ENCODE results near the gene MRFAP1.
"Not testable (repeated sequence)": the region's sequence is repeated elsewhere in the genome, so short reads cannot be mapped to it uniquely, and the experiment has no call there.

Gene MRFAP1

GRCh38 chr4:6643141-6643847 is 2.8 kb downstream of the MRFAP1 start:
- H3K9ac ChIP-seq (ENCODE audit: low read length) = no peak overlapping the region
- H3K4me1 ChIP-seq (ENCODE audit: control insufficient read depth, low read depth, low read length) = peaks cover 8% of the 10 kb centered on the region
- H3K36me3 ChIP-seq (ENCODE audit: control insufficient read depth, low read depth, low read length) = peaks cover 16% of the 10 kb centered on the region
- H3K27me3 ChIP-seq (ENCODE audit: control insufficient read depth, insufficient read depth, low read length) = no peaks in the 10 kb centered on the region
- H3K9me3 ChIP-seq (ENCODE audit: control insufficient read depth, low read depth, low read length) = no peaks in the 10 kb centered on the region
- H3K4me3 ChIP-seq (ENCODE audit: low read length) = no peak overlapping the region
- H3K27ac ChIP-seq (ENCODE audit: low read length) = no peak overlapping the region

- Histone ChIP-seq H3K9ac (ENCODE audit: low read length) (no peak overlapping the region), H3K27me3 (ENCODE audit: control insufficient read depth, insufficient read depth, low read length) (no peaks in the 10 kb centered on the region), H3K4me3 (ENCODE audit: low read length) (no peak overlapping the region), H3K27ac (ENCODE audit: low read length) (no peak overlapping the region), H3K9me3 (ENCODE audit: control insufficient read depth, low read depth, low read length) (no peaks in the 10 kb centered on the region), H3K4me1 (ENCODE audit: control insufficient read depth, low read depth, low read length) (peaks cover 8% of the 10 kb centered on the region), H3K36me3 (ENCODE audit: control insufficient read depth, low read depth, low read length) (peaks cover 16% of the 10 kb centered on the region)
Measured at GRCh38 chr4:6644792-6645530, 4.5 kb downstream of the MRFAP1 start.

- no peak overlapping the region for H3K4me3 ChIP-seq (ENCODE audit: low read length)
- no peaks in the 10 kb centered on the region for H3K27me3 ChIP-seq (ENCODE audit: control insufficient read depth, insufficient read depth, low read length)
- H3K9ac ChIP-seq (ENCODE audit: low read length) = no peak overlapping the region
- peaks cover 2% of the 10 kb centered on the region for H3K4me1 ChIP-seq (ENCODE audit: control insufficient read depth, low read depth, low read length)
- no peak overlapping the region for H3K27ac ChIP-seq (ENCODE audit: low read length)
- no peaks in the 10 kb centered on the region for H3K9me3 ChIP-seq (ENCODE audit: control insufficient read depth, low read depth, low read length)
- H3K36me3 ChIP-seq (ENCODE audit: control insufficient read depth, low read depth, low read length) = peaks cover 11% of the 10 kb centered on the region
Measured at GRCh38 chr4:6647169-6647568, 6.7 kb downstream of the MRFAP1 start.

GRCh38 chr4:6647582-6648230 is 7.2 kb downstream of the MRFAP1 start:
- no peak overlapping the region for H3K4me3 ChIP-seq (ENCODE audit: low read length)
- H3K27me3 ChIP-seq (ENCODE audit: control insufficient read depth, insufficient read depth, low read length) = no peaks in the 10 kb centered on the region
- H3K9ac ChIP-seq (ENCODE audit: low read length) = no peak overlapping the region
- no peak overlapping the region for H3K27ac ChIP-seq (ENCODE audit: low read length)
- H3K36me3 ChIP-seq (ENCODE audit: control insufficient read depth, low read depth, low read length) = peaks cover 5% of the 10 kb centered on the region
- H3K4me1 ChIP-seq (ENCODE audit: control insufficient read depth, low read depth, low read length) = no peaks in the 10 kb centered on the region
- H3K9me3 ChIP-seq (ENCODE audit: control insufficient read depth, low read depth, low read length) = no peaks in the 10 kb centered on the region

- no peaks in the 10 kb centered on the region for H3K36me3 ChIP-seq (ENCODE audit: control insufficient read depth, low read depth, low read length)
- H3K4me1 ChIP-seq (ENCODE audit: control insufficient read depth, low read depth, low read length) = no peaks in the 10 kb centered on the region
- no peaks in the 10 kb centered on the region for H3K27me3 ChIP-seq (ENCODE audit: control insufficient read depth, insufficient read depth, low read length)
- no peak overlapping the region for H3K4me3 ChIP-seq (ENCODE audit: low read length)
- no peaks in the 10 kb centered on the region for H3K9me3 ChIP-seq (ENCODE audit: control insufficient read depth, low read depth, low read length)
- H3K27ac ChIP-seq (ENCODE audit: low read length) = no peak overlapping the region
- no peak overlapping the region for H3K9ac ChIP-seq (ENCODE audit: low read length)
Measured at GRCh38 chr4:6649216-6649615, 8.7 kb downstream of the MRFAP1 start.

GRCh38 chr4:6654211-6654610 is 13.7 kb downstream of the MRFAP1 start:
- not testable (repeated sequence) for H3K4me1 ChIP-seq (ENCODE audit: control insufficient read depth, low read depth, low read length); H3K36me3 ChIP-seq (ENCODE audit: control insufficient read depth, low read depth, low read length); H3K9ac ChIP-seq (ENCODE audit: low read length); H3K27me3 ChIP-seq (ENCODE audit: control insufficient read depth, insufficient read depth, low read length); H3K4me3 ChIP-seq (ENCODE audit: low read length); H3K27ac ChIP-seq (ENCODE audit: low read length); H3K9me3 ChIP-seq (ENCODE audit: control insufficient read depth, low read depth, low read length)

- not testable (repeated sequence) for H3K4me1 ChIP-seq (ENCODE audit: control insufficient read depth, low read depth, low read length); H3K4me3 ChIP-seq (ENCODE audit: low read length); H3K27me3 ChIP-seq (ENCODE audit: control insufficient read depth, insufficient read depth, low read length); H3K27ac ChIP-seq (ENCODE audit: low read length); H3K36me3 ChIP-seq (ENCODE audit: control insufficient read depth, low read depth, low read length); H3K9ac ChIP-seq (ENCODE audit: low read length); H3K9me3 ChIP-seq (ENCODE audit: control insufficient read depth, low read depth, low read length)
Measured at GRCh38 chr4:6655291-6655690, 14.8 kb downstream of the MRFAP1 start.

GRCh38 chr4:6655924-6656323 is 15.4 kb downstream of the MRFAP1 start:
- H3K36me3 ChIP-seq (ENCODE audit: control insufficient read depth, low read depth, low read length) = no peaks in the 10 kb centered on the region
- H3K4me3 ChIP-seq (ENCODE audit: low read length) = no peak overlapping the region
- H3K9me3 ChIP-seq (ENCODE audit: control insufficient read depth, low read depth, low read length) = no peaks in the 10 kb centered on the region
- no peak overlapping the region for H3K27ac ChIP-seq (ENCODE audit: low read length)
- no peaks in the 10 kb centered on the region for H3K27me3 ChIP-seq (ENCODE audit: control insufficient read depth, insufficient read depth, low read length)
- H3K4me1 ChIP-seq (ENCODE audit: control insufficient read depth, low read depth, low read length) = no peaks in the 10 kb centered on the region
- no peak overlapping the region for H3K9ac ChIP-seq (ENCODE audit: low read length)

GRCh38 chr4:6657242-6658208 is 17.0 kb downstream of the MRFAP1 start:
- Histone ChIP-seq H3K4me3 (ENCODE audit: low read length) (no peak overlapping the region), H3K27me3 (ENCODE audit: control insufficient read depth, insufficient read depth, low read length) (no peaks in the 10 kb centered on the region), H3K36me3 (ENCODE audit: control insufficient read depth, low read depth, low read length) (no peaks in the 10 kb centered on the region), H3K27ac (ENCODE audit: low read length) (no peak overlapping the region), H3K9ac (ENCODE audit: low read length) (no peak overlapping the region), H3K4me1 (ENCODE audit: control insufficient read depth, low read depth, low read length) (no peaks in the 10 kb centered on the region), H3K9me3 (ENCODE audit: control insufficient read depth, low read depth, low read length) (no peaks in the 10 kb centered on the region)

GRCh38 chr4:6658209-6658595 is 17.7 kb downstream of the MRFAP1 start:
- no peak overlapping the region for H3K4me3 ChIP-seq (ENCODE audit: low read length)
- H3K36me3 ChIP-seq (ENCODE audit: control insufficient read depth, low read depth, low read length) = no peaks in the 10 kb centered on the region
- H3K27me3 ChIP-seq (ENCODE audit: control insufficient read depth, insufficient read depth, low read length) = no peaks in the 10 kb centered on the region
- H3K4me1 ChIP-seq (ENCODE audit: control insufficient read depth, low read depth, low read length) = no peaks in the 10 kb centered on the region
- no peak overlapping the region for H3K27ac ChIP-seq (ENCODE audit: low read length)
- no peak overlapping the region for H3K9ac ChIP-seq (ENCODE audit: low read length)
- no peaks in the 10 kb centered on the region for H3K9me3 ChIP-seq (ENCODE audit: control insufficient read depth, low read depth, low read length)

GRCh38 chr4:6658597-6659075 is 18.2 kb downstream of the MRFAP1 start:
- no peaks in the 10 kb centered on the region for H3K36me3 ChIP-seq (ENCODE audit: control insufficient read depth, low read depth, low read length)
- no peaks in the 10 kb centered on the region for H3K9me3 ChIP-seq (ENCODE audit: control insufficient read depth, low read depth, low read length)
- H3K4me3 ChIP-seq (ENCODE audit: low read length) = no peak overlapping the region
- H3K27me3 ChIP-seq (ENCODE audit: control insufficient read depth, insufficient read depth, low read length) = no peaks in the 10 kb centered on the region
- H3K9ac ChIP-seq (ENCODE audit: low read length) = no peak overlapping the region
- H3K4me1 ChIP-seq (ENCODE audit: control insufficient read depth, low read depth, low read length) = no peaks in the 10 kb centered on the region
- H3K27ac ChIP-seq (ENCODE audit: low read length) = no peak overlapping the region

All from iPS-18a (cell line).